GM06990 (cell line): Measurements from ENCODE around the gene RORB.

Experiments
- DNase-seq: peaks from one replicate; pipeline ENCODE4 v3.0.0-alpha.2; 2011; ENCODE audit not compliant: insufficient read length; ENCODE audit errors: extremely low read depth
- H3K27me3 ChIP-seq: replicated peaks from 2 replicates; pipeline ENCODE4 v1.6.0; 2011; ENCODE audit warnings: low read length; ENCODE audit not compliant: control insufficient read depth, insufficient read depth
- H3K36me3 ChIP-seq: 2 replicates; pipeline ENCODE4 v1.5.1; 2011; ENCODE audit warnings: low read length; ENCODE audit not compliant: control insufficient read depth, insufficient read depth
- H3K4me3 ChIP-seq: replicated peaks from 2 replicates; pipeline ENCODE4 v1.5.1; 2011; ENCODE audit warnings: low read depth, mild to moderate bottlenecking, control low read depth, low read length
- CTCF ChIP-seq: IDR thresholded peaks from 2 replicates; pipeline ENCODE4 v1.5.1; 2011; ENCODE audit warnings: low read length, control low read depth, mild to moderate bottlenecking, inconsistent platforms; ENCODE audit not compliant: insufficient read depth, poor library complexity, severe bottlenecking

The RORB gene

DNA sequence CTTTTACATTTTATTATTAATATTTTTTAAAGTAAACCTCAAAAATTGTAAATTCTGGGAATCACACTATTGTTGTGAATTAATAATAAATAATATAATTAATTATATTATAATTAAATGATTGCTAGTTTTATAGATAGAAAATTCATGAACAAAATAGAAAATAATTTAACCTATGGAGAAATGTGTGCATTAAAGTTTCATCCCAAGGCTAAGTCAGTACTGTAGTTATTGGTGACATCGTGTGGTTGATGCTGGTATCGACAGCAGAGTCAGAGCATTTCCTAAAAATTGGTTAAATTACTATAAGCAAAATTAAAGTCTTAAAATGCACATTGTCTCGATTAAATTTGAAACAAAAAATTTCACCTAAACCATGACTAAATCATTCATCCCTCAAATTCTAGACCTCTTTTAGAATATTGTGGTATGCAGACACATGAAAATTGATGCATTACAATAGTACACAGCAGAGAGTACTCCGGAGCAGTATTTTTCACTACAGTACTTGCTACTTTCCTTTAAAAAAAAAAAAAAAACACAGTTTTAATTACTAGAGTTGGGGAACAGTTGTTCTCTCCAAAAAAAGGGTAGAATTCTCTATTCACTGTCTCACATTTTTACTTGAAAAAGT lies 73.9 kb downstream of the RORB start:
- H3K36me3 ChIP-seq = no peaks in the 10 kb centered on the region
- peak; percentile 70 for TF ChIP-seq CTCF
- no peak for DNase-seq
- H3K27me3 ChIP-seq = no peaks in the 10 kb centered on the region
- no peak overlapping the region for H3K4me3 ChIP-seq

GRCh38 chr9:74573640-74574191 lies 76.6 kb downstream of the RORB start:
- H3K36me3 ChIP-seq = no peaks in the 10 kb centered on the region
- no peak overlapping the region for H3K4me3 ChIP-seq
- no peaks in the 10 kb centered on the region for H3K27me3 ChIP-seq
- no peak for TF ChIP-seq CTCF
- no peak for DNase-seq

GRCh38 chr9:74576176-74576575 lies 79.0 kb downstream of the RORB start:
- no peak for DNase-seq
- Histone ChIP-seq H3K36me3 (no peaks in the 10 kb centered on the region), H3K4me3 (no peak overlapping the region), H3K27me3 (no peaks in the 10 kb centered on the region)
- no peak for TF ChIP-seq CTCF

DNA sequence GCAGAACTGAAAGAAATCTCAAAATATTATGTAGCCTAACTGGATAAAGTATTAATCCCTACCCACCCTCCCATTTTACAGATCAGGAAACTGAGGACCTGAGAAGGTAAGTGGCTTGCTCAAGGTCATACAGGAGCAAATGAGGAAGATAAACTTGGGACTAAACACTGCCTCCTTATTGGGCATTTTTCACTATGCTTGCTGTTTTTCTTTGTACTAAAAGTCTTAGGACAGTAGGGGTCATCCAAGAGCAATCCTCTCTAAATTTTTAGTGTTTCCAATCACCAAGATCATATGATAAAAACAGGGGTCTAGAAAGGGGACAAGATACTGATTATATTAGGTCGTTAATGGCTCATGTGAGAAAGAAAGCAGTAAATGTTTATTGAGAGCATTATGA lies 80.8 kb downstream of the RORB start:
- TF ChIP-seq CTCF = no peak
- DNase-seq = no peak
- Histone ChIP-seq H3K36me3 (no peaks in the 10 kb centered on the region), H3K4me3 (no peak overlapping the region), H3K27me3 (no peaks in the 10 kb centered on the region)

DNA sequence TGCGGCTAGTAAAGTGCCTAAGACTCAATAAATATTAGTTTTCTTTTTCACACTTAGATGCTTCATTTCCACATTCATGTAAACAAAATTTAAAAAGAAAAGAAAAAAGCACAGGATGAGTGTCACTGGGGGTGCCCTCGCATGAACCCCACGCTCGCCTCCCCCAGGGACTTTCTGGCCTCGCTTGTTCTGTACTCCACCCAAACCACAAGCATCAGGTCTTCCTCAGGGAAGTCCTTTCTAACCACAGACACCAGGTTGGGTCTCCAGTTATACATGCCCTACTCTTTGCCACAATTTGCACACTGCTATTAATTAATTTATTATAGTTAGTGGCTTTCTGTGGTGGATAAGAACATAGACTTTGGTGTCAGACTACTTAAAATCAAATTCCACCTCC lies 92.4 kb downstream of the RORB start:
- Histone ChIP-seq H3K4me3 (no peak overlapping the region), H3K27me3 (no peaks in the 10 kb centered on the region), H3K36me3 (no peaks in the 10 kb centered on the region)
- TF ChIP-seq CTCF = no peak
- no peak for DNase-seq

DNA sequence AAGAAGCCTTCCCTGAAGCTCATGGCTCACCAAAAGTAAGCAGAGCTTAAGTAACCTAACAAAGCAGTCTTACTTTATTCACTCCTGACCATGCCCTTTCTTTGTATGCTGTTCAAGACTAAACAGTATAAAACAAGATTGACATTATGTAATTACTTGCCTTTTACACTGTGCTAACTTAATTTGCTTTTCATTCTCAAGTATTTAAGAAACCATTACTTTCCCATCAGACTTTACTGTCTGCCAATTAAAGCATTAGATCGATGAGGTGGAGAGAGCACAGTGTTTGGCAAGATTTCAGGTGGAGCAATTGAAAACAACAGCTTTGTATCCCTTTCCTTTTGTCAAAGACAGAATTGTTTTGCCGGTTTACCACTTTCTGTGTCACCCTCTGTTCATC lies 98.2 kb downstream of the RORB start:
- Histone ChIP-seq H3K27me3 (no peaks in the 10 kb centered on the region), H3K36me3 (no peaks in the 10 kb centered on the region), H3K4me3 (no peak overlapping the region)
- no peak for TF ChIP-seq CTCF
- DNase-seq = no peak
